HepG2 (cell line): ENCODE data around the gene OR6K6. TPM values are rescaled to one million over a fixed set of nuclear protein-coding genes. Genes with fewer than 3 reads are reported as not detected.

Source experiments
- ATAC-seq: fragments of 200-7000 bp; cut with Tn5 transposase; 3 replicates; pipeline ENCODE4 v1.9.1; 2020; ENCODE audit warnings: mild to moderate bottlenecking, moderate library complexity
- BruUV-seq: library from RNA; stranded (reverse); fragments of 400-500 nt; replicated peaks from 2 replicates; lab custom pipeline; 2021; lab: Mats Ljungman, UMichigan
- CTCF ChIA-PET: fragments of 300-600 bp; formaldehyde crosslinking; extraction: SDS; loops from one replicate; lab custom pipeline; 2021; ENCODE audit warnings: low total read pairs, inconsistent platforms, low intra/inter-chr PET ratio; lab: Yijun Ruan, JAX
- POLR2A ChIA-PET: fragments of 350-600 bp; sonication (Branson Sonifier 250); formaldehyde crosslinking; loops from one replicate; lab custom pipeline; 2020; ENCODE audit warnings: antibody characterized with exemption, inconsistent platforms; lab: Yijun Ruan, JAX
- DNase-seq: peaks from one replicate; pipeline ENCODE4 v3.0.0-alpha.2; 2015; ENCODE audit warnings: low spot score
- FAIRE-seq: peaks from 3 replicates; lab custom pipeline; 2011; peaks lifted over from hg19 to GRCh38; lab: Jason Lieb, UNC
- H2AFZ ChIP-seq: one replicate; pipeline ENCODE4 v1.6.1; 2011; ENCODE audit warnings: low read length, inconsistent platforms
- H3K27ac ChIP-seq: fragments of 300-600 bp; 3 replicates; pipeline ENCODE4 v1.8.0; 2011; ENCODE audit warnings: mixed run types, mild to moderate bottlenecking, mixed read lengths, low read length, inconsistent platforms; ENCODE audit not compliant: insufficient read depth; ENCODE audit errors: extremely low read length
- H3K27me3 ChIP-seq, 2 experiments: fragments of 200-600 bp in 1 of 2; 2 replicates in 1 of 2; 3 replicates in 1 of 2; pipeline versions ENCODE4 v1.6.0 to v1.8.0; 2011; ENCODE audit warnings: low read length in 2 of 2, mild to moderate bottlenecking in 2 of 2, moderate library complexity in 2 of 2, inconsistent platforms in 1 of 2; ENCODE audit not compliant: insufficient read depth in 2 of 2, control insufficient read depth in 1 of 2
- H3K36me3 ChIP-seq, 2 experiments: fragments of 200-600 bp in 1 of 2; replicated peaks in 1 of 2; 2 replicates in 1 of 2; 3 replicates in 1 of 2; pipeline versions ENCODE4 v1.5.1 to v1.8.0; 2011; ENCODE audit warnings: low read length in 2 of 2, inconsistent platforms in 1 of 2; ENCODE audit not compliant: insufficient read depth in 2 of 2, control insufficient read depth in 1 of 2
- H3K4me1 ChIP-seq: 2 replicates; pipeline ENCODE4 v1.5.1; 2012; ENCODE audit warnings: low read length, inconsistent platforms; ENCODE audit not compliant: insufficient read depth
- H3K4me2 ChIP-seq: 2 replicates; pipeline ENCODE4 v1.6.0; 2011; ENCODE audit warnings: low read depth, low read length, inconsistent platforms
- H3K4me3 ChIP-seq, 3 experiments: fragments of 200-600 bp in 1 of 3; sonication (generic), shearing (Covaris generic) in 1 of 3; replicated peaks in 1 of 3; 2 replicates each; pipeline ENCODE4 v1.5.1; 2011 to 2016; ENCODE audit warnings: low read length in 3 of 3, inconsistent platforms in 2 of 3, low read depth in 2 of 3, mild to moderate bottlenecking in 2 of 3, control low read depth in 1 of 3, mixed read lengths in 1 of 3; ENCODE audit not compliant: insufficient read depth in 1 of 3
- H3K79me2 ChIP-seq: one replicate; pipeline ENCODE4 v1.6.1; 2011; ENCODE audit warnings: low read length, inconsistent platforms; ENCODE audit not compliant: insufficient read depth
- H3K9ac ChIP-seq: 2 replicates; pipeline ENCODE4 v1.6.0; 2011; ENCODE audit warnings: mild to moderate bottlenecking, low read depth, low read length, inconsistent platforms; ENCODE audit not compliant: insufficient read depth
- H3K9me3 ChIP-seq: 2 replicates; pipeline ENCODE4 v1.5.1; 2012; ENCODE audit warnings: mild to moderate bottlenecking, low read length
- H4K20me1 ChIP-seq: 2 replicates; pipeline ENCODE4 v1.6.0; 2011; ENCODE audit warnings: inconsistent platforms, mild to moderate bottlenecking, low read length, moderate library complexity; ENCODE audit not compliant: insufficient read depth
- ARID2 ChIP-seq: sonication (generic); formaldehyde crosslinking; IDR thresholded peaks from 2 replicates; pipeline ENCODE4 v1.8.1; 2022; ENCODE audit warnings: mild to moderate bottlenecking, missing genetic modification reagents, borderline replicate concordance
- CBX2 ChIP-seq, 2 experiments: fragments of 200-600 bp in 1 of 2; sonication (generic); formaldehyde crosslinking in 1 of 2; IDR thresholded peaks; 2 replicates each; pipeline versions ENCODE4 v1.7.0 to v1.8.1; 2018 to 2022; ENCODE audit warnings: low read depth in 2 of 2, low read length in 1 of 2, mild to moderate bottlenecking in 1 of 2, missing genetic modification reagents in 1 of 2
- DR1 ChIP-seq: sonication (generic); formaldehyde crosslinking; IDR thresholded peaks from 2 replicates; pipeline ENCODE4 v1.8.0; 2021; ENCODE audit warnings: mild to moderate bottlenecking, missing genetic modification reagents, inconsistent platforms
- ELF3 ChIP-seq: IDR thresholded peaks from 2 replicates; pipeline ENCODE4 v1.6.1; 2016; ENCODE audit warnings: missing genetic modification reagents, missing compliant biosample characterization
- FOXP1 ChIP-seq, 2 experiments: fragments of 450-650 bp in 1 of 2; IDR thresholded peaks; 2 replicates each; pipeline ENCODE4 v1.6.1; 2017 to 2018; ENCODE audit warnings: antibody characterized with exemption in 1 of 2
- HNRNPL ChIP-seq: fragments of 200-400 bp; formaldehyde crosslinking; IDR thresholded peaks from 2 replicates; pipeline ENCODE4 v1.6.1; 2017; ENCODE audit warnings: mild to moderate bottlenecking, low read depth, low read length
- HOXA5 ChIP-seq: sonication (generic); formaldehyde crosslinking; IDR thresholded peaks from 2 replicates; pipeline ENCODE4 v1.4.0; 2020; ENCODE audit warnings: missing genetic modification reagents
- KDM3A ChIP-seq: IDR thresholded peaks from 2 replicates; pipeline ENCODE4 v1.6.1; 2018; ENCODE audit warnings: low read depth, missing compliant biosample characterization
- POLR2AphosphoS5 ChIP-seq: IDR thresholded peaks from 2 replicates; pipeline ENCODE4 v1.6.1; 2012; ENCODE audit warnings: low read depth, low read length
- RFXANK ChIP-seq: IDR thresholded peaks from 2 replicates; pipeline ENCODE4 v1.6.1; 2016
- SIX4 ChIP-seq: sonication (generic); formaldehyde crosslinking; IDR thresholded peaks from 2 replicates; pipeline ENCODE4 v1.4.0; 2020; ENCODE audit warnings: missing genetic modification reagents
- ZNF256 ChIP-seq: sonication (generic); formaldehyde crosslinking; conservative IDR thresholded peaks from 2 replicates; pipeline ENCODE4 v1.4.0; 2020; ENCODE audit warnings: missing genetic modification reagents
- ZNF619 ChIP-seq: sonication (generic); formaldehyde crosslinking; IDR thresholded peaks from 2 replicates; pipeline ENCODE4 v1.4.0; 2020; ENCODE audit warnings: mild to moderate bottlenecking, missing genetic modification reagents
- in situ Hi-C: cut with HindIII; loops from 2 replicates; pipeline ENCODE4 v1.10.0; 2017; ENCODE audit warnings: low pct_unique_long_range_greater_than_20kb; ENCODE audit not compliant: extremely low pct_ligation_motif_present
- intact Hi-C: fragments of 100-400 bp; cut with micrococcal nuclease; formaldehyde crosslinking; loops from one replicate; pipeline ENCODE4 v1.10.0; 2022; ENCODE audit not compliant: unreplicated experiment
- polyA plus RNA-seq, 8 experiments: library from polyadenylated mRNA; depleted of rRNA in 3 of 8; stranded (reverse) in 7 of 8; unstranded in 1 of 8; fragments of >200 nt; fragmentation: Illumina TruSeq in 4 of 8; extraction: Trizol in 4 of 8; gene quantifications; 2 replicates each; pipeline versions ENCODE4 v1.2.1 to v1.2.3, GENCODE V29; 2011 to 2016; ENCODE audit warnings: low read depth in 4 of 8, missing spikeins in 1 of 8, mixed read lengths in 1 of 8; ENCODE audit not compliant: insufficient read depth in 1 of 8
- total RNA-seq, 5 experiments: library from RNA; depleted of rRNA; stranded (reverse); fragments of >200 nt; fragmentation: Illumina TruSeq; extraction: Trizol; gene quantifications; 2 replicates each; pipeline ENCODE4 v1.2.3, GENCODE V29; 2016; ENCODE audit warnings: low read depth in 1 of 5
- TF ChIP-seq, protein P1 (sequence below): sonication (generic); formaldehyde crosslinking; IDR thresholded peaks from 2 replicates; pipeline ENCODE4 v1.4.0; 2020; ENCODE audit warnings: missing genetic modification reagents, mild to moderate bottlenecking, borderline replicate concordance
- TF ChIP-seq, protein P2 (sequence below): sonication (generic); formaldehyde crosslinking; IDR thresholded peaks from 2 replicates; pipeline ENCODE4 v1.4.0; 2020; ENCODE audit warnings: missing genetic modification reagents, borderline replicate concordance
- TF ChIP-seq, protein P3 (sequence below): IDR thresholded peaks from 2 replicates; pipeline ENCODE4 v1.4.0; 2020; ENCODE audit warnings: mild to moderate bottlenecking, missing genetic modification reagents
- TF ChIP-seq, protein P4 (sequence below): sonication (generic); formaldehyde crosslinking; IDR thresholded peaks from 2 replicates; pipeline ENCODE4 v1.8.0; 2022; ENCODE audit warnings: mild to moderate bottlenecking, missing genetic modification reagents, moderate library complexity

OR6K6 gene
- total and polyA plus RNA-seq, 2 of the 13 experiments (the other 11 are each of a cell fraction or from before 2014, with no cell fraction given): not detected

DNA sequence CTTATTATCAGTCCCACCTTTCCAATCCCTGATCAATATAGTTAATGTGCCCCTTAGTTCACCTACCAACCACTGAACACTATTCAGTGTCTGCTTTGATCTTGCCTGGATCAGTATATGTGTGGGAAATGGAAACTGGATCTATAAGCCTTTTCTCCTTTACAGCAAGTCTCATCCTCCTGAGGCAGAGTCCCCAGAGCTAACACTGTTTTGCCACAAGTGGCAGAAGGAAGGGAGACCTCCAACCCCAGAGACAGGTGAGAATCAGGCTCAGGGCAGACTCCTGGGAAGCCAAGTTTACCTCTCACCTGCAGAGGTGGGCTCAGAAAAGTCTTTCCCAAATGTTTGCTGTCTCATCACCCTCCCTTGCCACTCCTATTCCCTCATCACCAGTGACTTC is 26.6 kb downstream of the OR6K6 start, which contains the start of gene OR6N2:
Gene OR6N2 (minus strand): TSS at position 101 of the 400 bp plus-strand sequence. CDS start 3,569 bp downstream, outside the sequence.
- ChIA-PET CTCF (no interaction called here), POLR2A (no interaction called here)
- TF ChIP-seq FOXP1 (IDR thresholded peaks at IDR 0.05) (no peak), FOXP1 (CRISPR knock-in tag; IDR thresholded peaks at IDR 0.05) (no peak), ARID2 (CRISPR knock-in tag) (no peak), ELF3 (no peak), SIX4 (CRISPR knock-in tag) (no peak), CBX2 (IDR thresholded peaks at IDR 0.05; ENCODE audit: low read depth, low read length) (no peak), CBX2 (CRISPR knock-in tag; IDR thresholded peaks at IDR 0.05; ENCODE audit: low read depth) (no peak), KDM3A (no peak), DR1 (CRISPR knock-in tag) (no peak), POLR2AphosphoS5 (no peak), HNRNPL (no peak), RFXANK (CRISPR knock-in tag) (no peak), HOXA5 (CRISPR knock-in tag) (no peak), ZNF619 (no peak), ZNF256 (CRISPR knock-in tag) (no peak)
- TF ChIP-seq, protein P1, sequence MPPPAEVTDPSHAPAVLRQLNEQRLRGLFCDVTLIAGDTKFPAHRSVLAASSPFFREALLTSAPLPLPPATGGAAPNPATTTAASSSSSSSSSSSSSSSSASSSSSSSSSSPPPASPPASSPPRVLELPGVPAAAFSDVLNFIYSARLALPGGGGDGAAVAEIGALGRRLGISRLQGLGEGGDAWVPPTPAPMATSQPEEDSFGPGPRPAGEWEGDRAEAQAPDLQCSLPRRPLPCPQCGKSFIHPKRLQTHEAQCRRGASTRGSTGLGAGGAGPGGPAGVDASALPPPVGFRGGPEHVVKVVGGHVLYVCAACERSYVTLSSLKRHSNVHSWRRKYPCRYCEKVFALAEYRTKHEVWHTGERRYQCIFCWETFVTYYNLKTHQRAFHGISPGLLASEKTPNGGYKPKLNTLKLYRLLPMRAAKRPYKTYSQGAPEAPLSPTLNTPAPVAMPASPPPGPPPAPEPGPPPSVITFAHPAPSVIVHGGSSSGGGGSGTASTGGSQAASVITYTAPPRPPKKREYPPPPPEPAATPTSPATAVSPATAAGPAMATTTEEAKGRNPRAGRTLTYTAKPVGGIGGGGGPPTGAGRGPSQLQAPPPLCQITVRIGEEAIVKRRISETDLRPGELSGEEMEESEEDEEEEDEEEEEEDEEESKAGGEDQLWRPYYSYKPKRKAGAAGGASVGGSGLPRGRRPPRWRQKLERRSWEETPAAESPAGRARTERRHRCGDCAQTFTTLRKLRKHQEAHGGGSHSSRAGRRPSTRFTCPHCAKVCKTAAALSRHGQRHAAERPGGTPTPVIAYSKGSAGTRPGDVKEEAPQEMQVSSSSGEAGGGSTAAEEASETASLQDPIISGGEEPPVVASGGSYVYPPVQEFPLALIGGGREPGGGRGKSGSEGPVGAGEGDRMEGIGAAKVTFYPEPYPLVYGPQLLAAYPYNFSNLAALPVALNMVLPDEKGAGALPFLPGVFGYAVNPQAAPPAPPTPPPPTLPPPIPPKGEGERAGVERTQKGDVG (CRISPR knock-in tag): no peak
- TF ChIP-seq, protein P2, sequence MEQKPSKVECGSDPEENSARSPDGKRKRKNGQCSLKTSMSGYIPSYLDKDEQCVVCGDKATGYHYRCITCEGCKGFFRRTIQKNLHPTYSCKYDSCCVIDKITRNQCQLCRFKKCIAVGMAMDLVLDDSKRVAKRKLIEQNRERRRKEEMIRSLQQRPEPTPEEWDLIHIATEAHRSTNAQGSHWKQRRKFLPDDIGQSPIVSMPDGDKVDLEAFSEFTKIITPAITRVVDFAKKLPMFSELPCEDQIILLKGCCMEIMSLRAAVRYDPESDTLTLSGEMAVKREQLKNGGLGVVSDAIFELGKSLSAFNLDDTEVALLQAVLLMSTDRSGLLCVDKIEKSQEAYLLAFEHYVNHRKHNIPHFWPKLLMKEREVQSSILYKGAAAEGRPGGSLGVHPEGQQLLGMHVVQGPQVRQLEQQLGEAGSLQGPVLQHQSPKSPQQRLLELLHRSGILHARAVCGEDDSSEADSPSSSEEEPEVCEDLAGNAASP (CRISPR knock-in tag): no peak
- TF ChIP-seq, protein P3, sequence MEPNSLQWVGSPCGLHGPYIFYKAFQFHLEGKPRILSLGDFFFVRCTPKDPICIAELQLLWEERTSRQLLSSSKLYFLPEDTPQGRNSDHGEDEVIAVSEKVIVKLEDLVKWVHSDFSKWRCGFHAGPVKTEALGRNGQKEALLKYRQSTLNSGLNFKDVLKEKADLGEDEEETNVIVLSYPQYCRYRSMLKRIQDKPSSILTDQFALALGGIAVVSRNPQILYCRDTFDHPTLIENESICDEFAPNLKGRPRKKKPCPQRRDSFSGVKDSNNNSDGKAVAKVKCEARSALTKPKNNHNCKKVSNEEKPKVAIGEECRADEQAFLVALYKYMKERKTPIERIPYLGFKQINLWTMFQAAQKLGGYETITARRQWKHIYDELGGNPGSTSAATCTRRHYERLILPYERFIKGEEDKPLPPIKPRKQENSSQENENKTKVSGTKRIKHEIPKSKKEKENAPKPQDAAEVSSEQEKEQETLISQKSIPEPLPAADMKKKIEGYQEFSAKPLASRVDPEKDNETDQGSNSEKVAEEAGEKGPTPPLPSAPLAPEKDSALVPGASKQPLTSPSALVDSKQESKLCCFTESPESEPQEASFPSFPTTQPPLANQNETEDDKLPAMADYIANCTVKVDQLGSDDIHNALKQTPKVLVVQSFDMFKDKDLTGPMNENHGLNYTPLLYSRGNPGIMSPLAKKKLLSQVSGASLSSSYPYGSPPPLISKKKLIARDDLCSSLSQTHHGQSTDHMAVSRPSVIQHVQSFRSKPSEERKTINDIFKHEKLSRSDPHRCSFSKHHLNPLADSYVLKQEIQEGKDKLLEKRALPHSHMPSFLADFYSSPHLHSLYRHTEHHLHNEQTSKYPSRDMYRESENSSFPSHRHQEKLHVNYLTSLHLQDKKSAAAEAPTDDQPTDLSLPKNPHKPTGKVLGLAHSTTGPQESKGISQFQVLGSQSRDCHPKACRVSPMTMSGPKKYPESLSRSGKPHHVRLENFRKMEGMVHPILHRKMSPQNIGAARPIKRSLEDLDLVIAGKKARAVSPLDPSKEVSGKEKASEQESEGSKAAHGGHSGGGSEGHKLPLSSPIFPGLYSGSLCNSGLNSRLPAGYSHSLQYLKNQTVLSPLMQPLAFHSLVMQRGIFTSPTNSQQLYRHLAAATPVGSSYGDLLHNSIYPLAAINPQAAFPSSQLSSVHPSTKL (CRISPR knock-in tag): no peak
- TF ChIP-seq, protein P4, sequence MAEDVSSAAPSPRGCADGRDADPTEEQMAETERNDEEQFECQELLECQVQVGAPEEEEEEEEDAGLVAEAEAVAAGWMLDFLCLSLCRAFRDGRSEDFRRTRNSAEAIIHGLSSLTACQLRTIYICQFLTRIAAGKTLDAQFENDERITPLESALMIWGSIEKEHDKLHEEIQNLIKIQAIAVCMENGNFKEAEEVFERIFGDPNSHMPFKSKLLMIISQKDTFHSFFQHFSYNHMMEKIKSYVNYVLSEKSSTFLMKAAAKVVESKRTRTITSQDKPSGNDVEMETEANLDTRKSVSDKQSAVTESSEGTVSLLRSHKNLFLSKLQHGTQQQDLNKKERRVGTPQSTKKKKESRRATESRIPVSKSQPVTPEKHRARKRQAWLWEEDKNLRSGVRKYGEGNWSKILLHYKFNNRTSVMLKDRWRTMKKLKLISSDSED (CRISPR knock-in tag): no peak
- FAIRE-seq (no peak), ATAC-seq (no peak), DNase-seq (no peak)
- no peaks in the 10 kb centered on the region for H3K79me2 ChIP-seq
- H4K20me1 ChIP-seq: no peaks in the 10 kb centered on the region
- H2AFZ ChIP-seq: no peak within 1 kb of the TSS
- no TSS peak for BruUV-seq
- in situ Hi-C loops: no loop called here
- H3K9ac ChIP-seq: no peak within 1 kb of the TSS
- no peak within 1 kb of the TSS for H3K4me2 ChIP-seq
- no peaks in the 10 kb centered on the region for H3K4me1 ChIP-seq
- H3K27me3 ChIP-seq: no peaks in the 10 kb centered on the region
- 0 out of 2 replicates have a peak, but pooled peaks cover 6% of the 10 kb centered on the region for H3K9me3 ChIP-seq
- intact Hi-C loops: no loop called here
- H3K36me3 ChIP-seq: no peaks in the 10 kb centered on the region
- H3K4me3 ChIP-seq: no peak within 1 kb of the TSS
- H3K27ac ChIP-seq: no peak within 1 kb of the TSS
